OCI-LY7 (cell line): ENCODE data around the gene CXCL16.
"Not testable (repeated sequence)": the region's sequence is repeated elsewhere in the genome, so short reads cannot be mapped to it uniquely, and the experiment has no call there.

ENCODE experiments used
- CTCF ChIP-seq: fragments of 200-600 bp; sonication (generic); conservative IDR thresholded peaks from 2 replicates; pipeline ENCODE4 v1.5.1; 2014; ENCODE audit warnings: mild to moderate bottlenecking, antibody characterized with exemption, low read length, moderate library complexity, mixed read lengths
- EZH2phosphoT487 ChIP-seq: fragments of 200-600 bp; sonication (generic); IDR thresholded peaks from 2 replicates; pipeline ENCODE4 v1.6.1; 2018; ENCODE audit warnings: low read depth, borderline replicate concordance, mild to moderate bottlenecking, mixed run types, antibody characterized with exemption, low read length, moderate library complexity, mixed read lengths

GRCh38 chr17:4704574-4704907 is 35.2 kb downstream of the CXCL16 start:
- TF ChIP-seq CTCF, EZH2phosphoT487: not testable (repeated sequence)
